Mesendoderm (in vitro differentiated cells): ENCODE data around the gene CDCA3.

Source experiments
- DNase-seq: peaks from one replicate; pipeline ENCODE4 v3.0.0; 2013
- H2AK5ac ChIP-seq: 2 replicates; pipeline ENCODE4 v1.6.1; 2013; ENCODE audit warnings: low read length, inconsistent platforms
- H2BK120ac ChIP-seq: 2 replicates; pipeline ENCODE4 v1.6.1; 2013; ENCODE audit warnings: low read depth, mild to moderate bottlenecking, low read length, moderate library complexity, mixed read lengths
- H2BK15ac ChIP-seq: replicated peaks from 2 replicates; pipeline ENCODE4 v1.6.1; 2013; ENCODE audit warnings: low read depth, mild to moderate bottlenecking, moderate library complexity
- H2BK5ac ChIP-seq: 2 replicates; pipeline ENCODE4 v1.6.1; 2013; ENCODE audit warnings: low read length, inconsistent platforms
- H3K18ac ChIP-seq: 2 replicates; pipeline ENCODE4 v1.6.1; 2013; ENCODE audit warnings: mild to moderate bottlenecking, low read length, mixed read lengths
- H3K23ac ChIP-seq: one replicate; pipeline ENCODE4 v1.6.1; 2013; ENCODE audit warnings: low read length
- H3K27ac ChIP-seq: 2 replicates; pipeline ENCODE4 v1.5.1; 2013; ENCODE audit warnings: low read depth, mild to moderate bottlenecking, inconsistent platforms, low read length, moderate library complexity
- H3K27me3 ChIP-seq: 2 replicates; pipeline ENCODE4 v1.6.1; 2013; ENCODE audit warnings: low read length, control low read depth, mild to moderate bottlenecking, inconsistent platforms; ENCODE audit not compliant: insufficient read depth, poor library complexity
- H3K36me3 ChIP-seq: 2 replicates; pipeline ENCODE4 v1.6.1; 2013; ENCODE audit warnings: low read length, inconsistent platforms; ENCODE audit not compliant: control insufficient read depth, insufficient read depth
- H3K4ac ChIP-seq: one replicate; pipeline ENCODE4 v1.6.1; 2013; ENCODE audit warnings: low read depth, mild to moderate bottlenecking, low read length, moderate library complexity
- H3K4me1 ChIP-seq: 2 replicates; pipeline ENCODE4 v1.6.1; 2013; ENCODE audit warnings: low read depth, low read length, inconsistent platforms; ENCODE audit not compliant: control insufficient read depth
- H3K4me2 ChIP-seq: 2 replicates; pipeline ENCODE4 v1.6.1; 2013; ENCODE audit warnings: low read length
- H3K4me3 ChIP-seq: 2 replicates; pipeline ENCODE4 v1.5.1; 2013; ENCODE audit warnings: mild to moderate bottlenecking, low read length
- H3K56ac ChIP-seq: one replicate; pipeline ENCODE4 v1.6.1; 2013; ENCODE audit warnings: low read length
- H3K79me1 ChIP-seq: 2 replicates; pipeline ENCODE4 v1.6.1; 2013; ENCODE audit warnings: low read length, inconsistent platforms
- H3K79me2 ChIP-seq: 2 replicates; pipeline ENCODE4 v1.6.1; 2013; ENCODE audit warnings: mild to moderate bottlenecking, low read length; ENCODE audit not compliant: control insufficient read depth, insufficient read depth
- H3K9ac ChIP-seq: 2 replicates; pipeline ENCODE4 v1.6.1; 2013; ENCODE audit warnings: low read length, inconsistent platforms
- H4K5ac ChIP-seq: one replicate; pipeline ENCODE4 v1.6.1; 2013; ENCODE audit warnings: low read length
- H4K8ac ChIP-seq: one replicate; pipeline ENCODE4 v1.6.1; 2013; ENCODE audit warnings: low read depth, mild to moderate bottlenecking, control low read depth, low read length, moderate library complexity
- WGBS: extraction: QIAGEN DNeasy Blood & Tissue Kit; methylation state at CpG from one replicate; pipeline ENCODE4 v1.1.7; 2013; ENCODE audit warnings: low lambda C conversion rate, missing lambda C conversion rate; ENCODE audit not compliant: insufficient coverage; ENCODE audit errors: extremely low coverage; 5-methylcytosine and 5-hydroxymethylcytosine counted together

Gene CDCA3

DNA sequence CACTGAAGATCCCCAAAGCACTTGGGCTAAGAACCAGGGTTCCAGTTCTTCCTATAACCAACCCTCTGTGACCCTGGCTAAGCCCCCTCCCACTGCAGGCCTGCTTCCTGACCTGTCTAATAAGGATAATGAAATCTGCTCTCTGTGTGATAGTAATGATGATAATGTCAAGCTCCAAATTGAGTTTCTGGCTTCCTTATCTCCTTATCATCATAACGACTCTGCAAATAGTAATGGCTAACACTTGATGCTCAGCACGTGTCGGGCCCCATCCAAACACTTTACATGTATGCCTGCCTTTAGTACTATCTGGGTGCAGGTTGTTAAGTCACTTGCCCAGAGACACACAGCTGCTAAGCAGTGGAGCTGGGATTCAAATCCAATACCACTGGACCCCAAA, 34.5 kb downstream of the CDCA3 start:
- Histone ChIP-seq H4K5ac (no peak overlapping the region), H3K18ac (no peak overlapping the region), H3K27ac (no peak overlapping the region), H2BK15ac (no peak overlapping the region), H3K23ac (no peak overlapping the region), H3K4me2 (no peak overlapping the region), H4K8ac (no peak overlapping the region), H3K79me1 (no peaks in the 10 kb centered on the region), H3K4me1 (peaks cover 3% of the 10 kb centered on the region), H3K27me3 (no peaks in the 10 kb centered on the region), H2BK120ac (no peak overlapping the region), H2AK5ac (no peak overlapping the region), H3K79me2 (no peaks in the 10 kb centered on the region), H3K9ac (no peak overlapping the region), H3K4me3 (no peak overlapping the region), H2BK5ac (no peak overlapping the region), H3K56ac (no peak overlapping the region), H3K4ac (no peak overlapping the region), H3K36me3 (no peaks in the 10 kb centered on the region)
- no CpG with 5 or more reads among the region's 3 CpGs for WGBS
- peak; percentile 57 for DNase-seq

DNA sequence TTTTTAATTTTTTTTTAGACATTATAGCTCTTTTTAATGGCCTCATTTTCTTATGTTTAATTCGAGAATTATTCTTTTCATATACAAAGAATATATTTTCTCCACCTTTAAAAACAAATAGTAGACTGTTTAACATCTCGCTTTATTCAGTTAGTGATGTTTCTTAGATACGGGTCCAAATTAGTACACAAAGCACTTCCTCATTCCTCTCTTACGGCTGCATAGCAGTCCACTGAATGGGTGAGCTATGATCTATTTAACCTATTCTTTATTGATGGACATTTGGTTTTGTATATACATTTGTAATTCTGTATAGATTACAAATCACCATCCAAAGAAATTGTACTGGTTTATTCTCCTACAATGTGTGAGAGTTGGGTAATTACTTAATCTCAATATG, 37.7 kb downstream of the CDCA3 start:
- Histone ChIP-seq H2AK5ac (no peak overlapping the region), H3K79me2 (no peaks in the 10 kb centered on the region), H2BK120ac (no peak overlapping the region), H3K27me3 (no peaks in the 10 kb centered on the region), H3K18ac (no peak overlapping the region), H3K56ac (no peak overlapping the region), H3K4me3 (no peak overlapping the region), H3K23ac (no peak overlapping the region), H3K27ac (no peak overlapping the region), H3K4me1 (peaks cover 4% of the 10 kb centered on the region), H3K4me2 (no peak overlapping the region), H3K4ac (no peak overlapping the region), H3K9ac (no peak overlapping the region), H3K79me1 (no peaks in the 10 kb centered on the region), H3K36me3 (no peaks in the 10 kb centered on the region), H2BK15ac (no peak overlapping the region), H4K5ac (no peak overlapping the region), H4K8ac (no peak overlapping the region), H2BK5ac (no peak overlapping the region)
- no CpG with 5 or more reads among the region's 4 CpGs for WGBS
- no peak for DNase-seq

DNA sequence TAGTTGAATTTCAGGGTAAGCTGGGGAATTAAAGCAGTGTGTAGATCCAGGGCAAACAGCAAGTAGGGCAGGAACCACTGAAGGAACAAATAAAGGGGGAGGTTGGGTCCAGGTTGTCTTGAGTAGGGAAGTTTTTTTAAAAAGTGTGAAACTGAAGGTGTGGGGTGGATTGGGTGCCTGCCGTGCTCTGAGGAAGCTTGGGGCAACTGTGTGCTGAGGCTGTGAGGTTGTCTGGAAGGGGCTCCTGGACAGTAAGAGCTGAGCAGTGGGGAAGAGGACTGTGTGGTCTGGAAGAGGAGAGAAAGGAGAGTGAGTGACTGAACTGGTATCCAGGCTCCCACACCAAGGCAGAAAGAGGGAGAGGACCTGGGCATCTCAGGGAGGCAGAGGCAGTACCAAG, 40.3 kb downstream of the CDCA3 start:
- Histone ChIP-seq H4K5ac (no peak overlapping the region), H2BK5ac (no peak overlapping the region), H3K56ac (peak overlapping the region; percentile 18), H2AK5ac (no peak overlapping the region), H3K27me3 (no peaks in the 10 kb centered on the region), H4K8ac (no peak overlapping the region), H3K27ac (no peak overlapping the region), H3K4ac (no peak overlapping the region), H3K79me2 (no peaks in the 10 kb centered on the region), H3K4me1 (peaks cover 4% of the 10 kb centered on the region), H2BK120ac (no peak overlapping the region), H3K4me3 (no peak overlapping the region), H3K79me1 (no peaks in the 10 kb centered on the region), H3K23ac (no peak overlapping the region), H3K9ac (peak overlapping the region; percentile 9), H3K4me2 (no peak overlapping the region), H2BK15ac (no peak overlapping the region), H3K18ac (no peak overlapping the region), H3K36me3 (no peaks in the 10 kb centered on the region)
- DNase-seq, result no peak
- WGBS, result no CpG with 5 or more reads among the region's 1 CpG

GRCh38 chr12:6809056-6809455, 42.0 kb downstream of the CDCA3 start:
- peak; percentile 68 for DNase-seq
- no peak overlapping the region for H4K8ac ChIP-seq
- peak overlapping the region; percentile 68 for H3K56ac ChIP-seq
- H3K4me2 ChIP-seq, result no peak overlapping the region
- H2BK15ac ChIP-seq, result no peak overlapping the region
- no peak overlapping the region for H3K18ac ChIP-seq
- no peak overlapping the region for H3K9ac ChIP-seq
- WGBS, result no CpG with 5 or more reads among the region's 10 CpGs
- H3K79me2 ChIP-seq, result no peaks in the 10 kb centered on the region
- no peak overlapping the region for H2AK5ac ChIP-seq
- H3K23ac ChIP-seq, result no peak overlapping the region
- no peaks in the 10 kb centered on the region for H3K79me1 ChIP-seq
- no peak overlapping the region for H2BK120ac ChIP-seq
- H3K36me3 ChIP-seq, result no peaks in the 10 kb centered on the region
- H4K5ac ChIP-seq, result no peak overlapping the region
- no peak overlapping the region for H3K4ac ChIP-seq
- no peak overlapping the region for H3K27ac ChIP-seq
- H3K4me1 ChIP-seq, result peaks cover 4% of the 10 kb centered on the region
- H2BK5ac ChIP-seq, result no peak overlapping the region
- H3K4me3 ChIP-seq, result no peak overlapping the region
- H3K27me3 ChIP-seq, result no peaks in the 10 kb centered on the region

DNA sequence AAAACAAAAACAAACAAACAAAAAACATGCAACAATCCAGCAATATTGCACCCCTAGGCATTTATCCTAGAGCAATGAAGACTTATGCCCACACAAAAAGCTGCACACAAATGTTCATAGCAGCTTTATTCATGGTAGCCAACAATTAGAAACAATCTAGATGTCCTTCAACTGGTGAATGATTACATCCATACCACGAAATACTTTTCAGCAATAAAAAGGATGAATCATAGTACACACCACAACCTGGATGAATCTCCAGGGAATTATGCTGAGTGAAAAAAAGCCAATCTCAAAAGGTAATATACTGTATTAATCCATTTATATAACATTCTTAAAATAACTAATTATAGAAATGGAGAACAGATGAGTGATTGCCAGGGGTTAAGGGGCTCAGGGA, 43.9 kb downstream of the CDCA3 start:
- Histone ChIP-seq H2BK15ac (no peak overlapping the region), H3K23ac (no peak overlapping the region), H3K79me1 (no peaks in the 10 kb centered on the region), H2BK5ac (no peak overlapping the region), H3K4me2 (no peak overlapping the region), H3K4me1 (peaks cover 4% of the 10 kb centered on the region), H2BK120ac (no peak overlapping the region), H3K36me3 (no peaks in the 10 kb centered on the region), H3K79me2 (no peaks in the 10 kb centered on the region), H3K27ac (no peak overlapping the region), H3K18ac (no peak overlapping the region), H3K27me3 (no peaks in the 10 kb centered on the region), H3K4ac (peak overlapping the region; percentile 11), H2AK5ac (no peak overlapping the region), H4K8ac (no peak overlapping the region), H3K9ac (no peak overlapping the region), H4K5ac (no peak overlapping the region), H3K4me3 (no peak overlapping the region), H3K56ac (no peak overlapping the region)
- no CpG with 5 or more reads among the region's 1 CpG for WGBS
- DNase-seq, result no peak

- H3K27me3 ChIP-seq, result no peaks in the 10 kb centered on the region
- no peak overlapping the region for H3K27ac ChIP-seq
- no CpG with 5 or more reads among the region's 5 CpGs for WGBS
- no peak overlapping the region for H3K4ac ChIP-seq
- H2BK120ac ChIP-seq, result no peak overlapping the region
- no peaks in the 10 kb centered on the region for H3K36me3 ChIP-seq
- no peaks in the 10 kb centered on the region for H3K79me2 ChIP-seq
- H3K9ac ChIP-seq, result no peak overlapping the region
- H3K18ac ChIP-seq, result no peak overlapping the region
- no peak overlapping the region for H3K56ac ChIP-seq
- no peaks in the 10 kb centered on the region for H3K79me1 ChIP-seq
- no peaks in the 10 kb centered on the region for H3K4me1 ChIP-seq
- no peak overlapping the region for H2BK5ac ChIP-seq
- no peak overlapping the region for H2BK15ac ChIP-seq
- H2AK5ac ChIP-seq, result no peak overlapping the region
- H4K8ac ChIP-seq, result no peak overlapping the region
- no peak overlapping the region for H3K4me3 ChIP-seq
- no peak overlapping the region for H3K4me2 ChIP-seq
- no peak overlapping the region for H4K5ac ChIP-seq
- no peak for DNase-seq
- H3K23ac ChIP-seq, result no peak overlapping the region
These were observed 51.9 kb downstream of the CDCA3 start for GRCh38 chr12:6799147-6799546.
